ENCODE data around the gene GRM8.

GRCh38 chr7:126574276-126575250 is 678.2 kb downstream of the GRM8 start:
- TF ChIP-seq CTCF (IDR thresholded peaks at IDR 0.05; ENCODE audit: borderline replicate concordance, extremely low read depth, low read length, poor library complexity, severe bottlenecking) (no peak), EZH2 (IDR thresholded peaks at IDR 0.05; ENCODE audit: borderline replicate concordance, low read depth, low read length, severe bottlenecking) (no peak)

All from DND-41 (cell line).